HG03520 (cell line): ENCODE measurements around the gene SHISAL2B.
"Not testable (repeated sequence)": the region's sequence is repeated elsewhere in the genome, so short reads cannot be mapped to it uniquely, and the experiment has no call there.

Experiments used
- ATAC-seq: cut with Tn5 transposase; IDR thresholded peaks from one replicate; pipeline ENCODE4 v1.9.1; 2021; ENCODE audit warnings: mild to moderate bottlenecking, moderate library complexity; ENCODE audit not compliant: unreplicated experiment

SHISAL2B gene

GRCh38 chr5:64690417-64691151, at the start of gene SHISAL2B:
TSS of gene SHISAL2B (plus strand) at chr5:64690503. CDS start at chr5:64690624, 121 bp downstream.
- peak; percentile 52 for ATAC-seq

- no peak for ATAC-seq
Observed at GRCh38 chr5:64644831-64645230, 45.5 kb upstream of the SHISAL2B start.

GRCh38 chr5:64646169-64646568, 44.1 kb upstream of the SHISAL2B start:
- no peak for ATAC-seq

DNA sequence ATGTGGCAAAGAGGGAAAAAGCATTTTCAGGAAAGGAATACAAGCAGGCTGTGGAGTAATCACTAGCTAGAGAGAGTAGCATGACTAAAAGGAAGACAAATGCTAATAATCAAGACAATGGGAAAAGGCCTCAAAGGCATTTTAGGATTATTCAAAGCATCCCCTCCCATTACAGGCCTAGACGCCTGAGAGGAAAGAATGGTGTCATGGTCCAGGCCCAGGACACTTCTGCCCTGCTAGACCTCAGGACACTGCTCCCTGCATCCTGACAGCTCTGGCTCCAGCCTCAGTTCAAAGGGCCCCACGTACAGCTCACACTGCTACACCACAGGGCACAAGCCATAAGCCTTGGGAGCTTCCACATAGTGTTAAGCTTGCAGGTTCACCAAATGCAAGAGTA, 40.8 kb upstream of the SHISAL2B start:
- ATAC-seq, result no peak

- no peak for ATAC-seq
Observed at GRCh38 chr5:64653766-64654560, 36.3 kb upstream of the SHISAL2B start.

GRCh38 chr5:64654561-64654938, 35.8 kb upstream of the SHISAL2B start:
- no peak for ATAC-seq

DNA sequence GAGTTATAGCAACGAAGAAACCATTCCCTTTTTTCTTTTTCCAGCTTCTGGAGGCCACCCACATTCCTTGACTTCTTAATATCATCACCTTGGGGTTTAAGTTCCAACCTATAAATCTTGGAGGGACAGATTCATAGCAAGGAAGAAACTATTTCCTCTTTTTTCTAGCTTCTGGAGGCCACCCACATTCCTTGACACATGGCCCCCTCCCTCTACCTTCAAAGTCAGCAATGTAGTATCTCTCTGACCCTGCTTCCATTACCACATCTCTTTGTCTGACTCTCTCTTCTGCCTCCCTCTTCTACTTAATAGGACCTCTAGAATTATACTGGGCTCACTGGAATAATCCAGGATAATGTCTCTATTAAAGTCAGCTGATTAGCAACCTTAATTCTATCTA, 34.7 kb upstream of the SHISAL2B start:
- no peak for ATAC-seq

- ATAC-seq, result no peak
Observed at GRCh38 chr5:64659289-64659688, 31.0 kb upstream of the SHISAL2B start.

DNA sequence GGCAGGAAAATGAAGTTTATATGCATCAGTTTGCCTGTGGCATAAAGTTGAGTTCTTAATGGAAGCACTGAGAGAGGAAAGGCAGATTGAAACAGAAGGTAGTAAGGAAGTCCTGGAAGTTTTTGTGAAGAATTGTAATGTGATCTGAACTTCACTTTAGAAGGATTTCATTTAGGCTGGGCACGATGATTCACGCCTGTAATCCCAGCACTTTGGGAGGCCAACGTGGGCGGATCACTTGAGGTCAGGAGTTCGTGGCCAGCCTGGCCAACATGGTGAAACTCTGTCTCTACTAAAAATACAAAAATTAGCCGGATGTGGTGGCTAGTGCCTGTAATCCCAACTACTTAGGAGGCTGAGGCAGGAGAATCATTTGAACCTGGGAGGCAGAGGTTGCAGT, 27.1 kb upstream of the SHISAL2B start:
- ATAC-seq, result not testable (repeated sequence)

DNA sequence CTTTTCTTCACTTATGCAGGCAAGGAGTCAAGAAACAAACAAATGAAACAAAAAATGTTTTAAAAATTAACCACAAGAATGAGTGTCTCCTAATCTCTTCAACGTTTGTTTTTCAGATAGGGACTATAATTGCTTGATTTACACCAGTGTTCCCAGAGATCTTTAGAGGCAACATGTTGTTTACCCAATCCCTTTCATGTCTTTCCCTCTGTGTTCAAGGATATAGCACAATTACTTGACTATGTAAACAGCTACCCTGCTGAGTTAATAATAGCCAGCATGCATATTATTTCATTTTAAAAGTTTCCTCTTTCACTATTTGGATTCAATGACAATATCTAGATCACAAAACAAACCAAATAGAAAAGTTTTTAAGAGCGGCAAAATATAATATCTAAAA, 25.1 kb upstream of the SHISAL2B start:
- ATAC-seq, result no peak

GRCh38 chr5:64666078-64666477, 24.2 kb upstream of the SHISAL2B start:
- no peak for ATAC-seq

GRCh38 chr5:64667068-64667467, 23.2 kb upstream of the SHISAL2B start:
- ATAC-seq, result no peak

GRCh38 chr5:64670277-64670676, 20.0 kb upstream of the SHISAL2B start:
- no peak for ATAC-seq

DNA sequence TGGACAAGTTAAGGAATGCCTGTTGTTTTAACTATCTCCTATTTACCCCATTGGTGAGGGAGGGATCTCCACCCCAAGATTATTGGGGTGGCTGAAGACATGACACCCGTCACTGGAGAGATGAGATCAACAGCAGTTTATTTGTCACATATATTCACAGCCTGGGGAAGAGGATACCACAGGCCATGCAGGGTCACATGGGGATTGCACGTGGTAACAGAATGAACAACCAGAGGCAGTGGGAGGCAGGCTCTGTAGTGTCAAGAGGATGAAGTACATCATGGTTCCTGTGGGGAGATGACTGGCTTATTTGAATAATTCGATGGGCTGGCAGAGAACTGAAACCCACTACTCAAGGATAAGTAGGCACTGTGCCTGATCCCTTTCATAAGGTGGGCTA, 18.6 kb upstream of the SHISAL2B start:
- no peak for ATAC-seq

GRCh38 chr5:64678374-64678773, 11.9 kb upstream of the SHISAL2B start:
- ATAC-seq, result no peak

- no peak for ATAC-seq
Observed at GRCh38 chr5:64680289-64680688, 10.0 kb upstream of the SHISAL2B start.

GRCh38 chr5:64682608-64683007, 7.7 kb upstream of the SHISAL2B start:
- ATAC-seq, result no peak

DNA sequence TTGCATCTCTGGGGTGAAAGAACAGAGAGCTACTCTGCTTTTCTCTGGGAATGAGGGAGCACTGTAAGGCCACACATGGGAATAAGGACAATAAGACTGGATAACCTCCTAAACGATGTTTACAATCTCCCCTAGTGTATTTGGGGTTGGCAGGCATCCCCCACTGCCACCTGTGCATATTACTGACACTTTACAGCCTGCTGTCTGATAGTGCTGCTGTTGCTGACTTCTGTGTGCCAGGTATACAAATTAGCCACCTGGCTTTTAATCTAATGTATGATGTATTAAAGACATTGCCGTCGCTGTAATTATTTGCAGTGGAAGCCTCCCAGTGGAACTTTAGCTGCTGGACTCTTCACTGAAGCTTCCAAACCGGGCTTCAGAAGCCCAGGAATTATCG, 4.4 kb upstream of the SHISAL2B start:
- no peak for ATAC-seq

DNA sequence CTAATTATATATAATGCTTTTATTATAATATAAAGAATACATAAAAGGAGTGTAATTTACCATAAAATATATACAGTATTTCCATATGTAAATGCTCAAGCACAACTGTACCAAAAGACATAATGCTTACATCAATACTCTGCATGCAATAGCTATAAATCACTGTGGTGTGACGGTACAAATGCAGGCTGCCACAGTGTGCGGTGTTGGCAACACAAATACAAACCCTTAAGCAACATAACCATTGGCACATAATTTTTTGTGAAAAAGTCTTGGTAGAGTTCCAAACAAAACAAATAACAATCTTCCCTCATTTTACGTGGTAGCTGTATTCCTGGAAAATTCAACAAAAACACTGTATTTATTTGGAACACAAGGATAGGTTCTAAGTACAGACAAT, 1.9 kb upstream of the SHISAL2B start:
- ATAC-seq, result no peak

- ATAC-seq, result no peak
Observed at GRCh38 chr5:64688965-64689364, 1.3 kb upstream of the SHISAL2B start.

GRCh38 chr5:64690104-64690416, 243 bp upstream of the SHISAL2B start:
- ATAC-seq, result no peak

GRCh38 chr5:64691291-64691690, 988 bp downstream of the SHISAL2B start:
- ATAC-seq, result no peak

DNA sequence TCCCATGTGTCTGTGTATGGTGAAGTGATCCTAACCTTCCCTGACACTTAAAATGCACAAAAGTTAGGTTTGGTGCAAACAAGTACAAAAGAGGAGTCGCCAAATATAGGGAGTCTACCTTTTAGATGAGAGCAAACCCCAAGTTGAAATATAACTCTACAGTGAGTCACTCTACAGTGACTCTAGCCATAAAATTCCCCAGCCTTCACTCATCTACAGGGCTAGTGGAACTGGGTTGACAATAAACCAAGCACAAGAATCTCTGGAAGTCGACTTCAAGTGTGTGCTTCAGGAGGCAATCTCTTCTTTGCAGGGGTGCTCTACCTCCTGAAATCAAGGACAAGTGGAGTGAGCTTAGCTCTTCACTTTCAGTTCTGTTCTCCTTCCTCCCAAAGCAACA, 3.3 kb downstream of the SHISAL2B start:
- no peak for ATAC-seq
